Measurements from ENCODE around the gene RUBCNL.

The RUBCNL gene

DNA sequence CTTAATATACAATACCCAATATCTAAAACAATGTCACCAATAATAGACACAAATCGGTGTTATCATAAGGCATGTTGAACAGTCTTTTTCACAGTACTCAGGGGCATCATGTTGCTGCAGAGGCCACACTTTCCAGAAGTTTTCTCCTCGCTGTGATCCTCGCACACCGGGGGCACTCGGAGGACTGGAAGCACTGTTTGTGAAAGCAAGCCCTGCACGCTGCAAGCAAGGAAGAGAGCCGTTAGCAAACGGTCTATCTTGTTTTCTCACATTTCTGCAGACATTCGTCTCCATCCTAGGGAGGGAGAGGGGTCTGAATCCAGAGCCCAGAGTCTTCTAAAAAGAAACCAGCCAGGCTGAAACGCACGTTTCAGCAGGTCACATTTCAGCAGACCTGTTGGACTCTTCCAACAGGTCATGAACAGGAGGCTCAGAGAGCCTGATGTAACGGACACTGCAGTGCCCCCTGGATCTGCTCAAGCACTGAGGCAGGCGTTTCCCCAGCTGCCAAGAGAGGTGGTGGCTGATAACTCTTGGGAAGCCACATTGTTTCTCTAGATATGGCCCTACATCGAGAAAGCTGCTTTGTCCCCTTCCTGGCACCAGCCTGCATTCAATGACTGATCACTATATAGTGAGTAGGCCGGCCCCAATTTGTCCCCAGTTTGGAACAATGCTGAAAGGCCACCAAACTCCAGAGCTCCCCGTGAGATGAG is 43.6 kb downstream of the RUBCNL start:
- ChIA-PET POLR2A (ENCODE audit: low non-redundant PET) (no interaction called here), CTCF (no interaction called here)
- no peak overlapping the region for H3K27ac ChIP-seq
- DNase-seq (ENCODE audit: low spot score), result no peak
- TF ChIP-seq, protein P1, sequence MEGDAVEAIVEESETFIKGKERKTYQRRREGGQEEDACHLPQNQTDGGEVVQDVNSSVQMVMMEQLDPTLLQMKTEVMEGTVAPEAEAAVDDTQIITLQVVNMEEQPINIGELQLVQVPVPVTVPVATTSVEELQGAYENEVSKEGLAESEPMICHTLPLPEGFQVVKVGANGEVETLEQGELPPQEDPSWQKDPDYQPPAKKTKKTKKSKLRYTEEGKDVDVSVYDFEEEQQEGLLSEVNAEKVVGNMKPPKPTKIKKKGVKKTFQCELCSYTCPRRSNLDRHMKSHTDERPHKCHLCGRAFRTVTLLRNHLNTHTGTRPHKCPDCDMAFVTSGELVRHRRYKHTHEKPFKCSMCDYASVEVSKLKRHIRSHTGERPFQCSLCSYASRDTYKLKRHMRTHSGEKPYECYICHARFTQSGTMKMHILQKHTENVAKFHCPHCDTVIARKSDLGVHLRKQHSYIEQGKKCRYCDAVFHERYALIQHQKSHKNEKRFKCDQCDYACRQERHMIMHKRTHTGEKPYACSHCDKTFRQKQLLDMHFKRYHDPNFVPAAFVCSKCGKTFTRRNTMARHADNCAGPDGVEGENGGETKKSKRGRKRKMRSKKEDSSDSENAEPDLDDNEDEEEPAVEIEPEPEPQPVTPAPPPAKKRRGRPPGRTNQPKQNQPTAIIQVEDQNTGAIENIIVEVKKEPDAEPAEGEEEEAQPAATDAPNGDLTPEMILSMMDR (conservative IDR thresholded peaks at IDR 0.05; ENCODE audit: low read depth), result no peak

DNA sequence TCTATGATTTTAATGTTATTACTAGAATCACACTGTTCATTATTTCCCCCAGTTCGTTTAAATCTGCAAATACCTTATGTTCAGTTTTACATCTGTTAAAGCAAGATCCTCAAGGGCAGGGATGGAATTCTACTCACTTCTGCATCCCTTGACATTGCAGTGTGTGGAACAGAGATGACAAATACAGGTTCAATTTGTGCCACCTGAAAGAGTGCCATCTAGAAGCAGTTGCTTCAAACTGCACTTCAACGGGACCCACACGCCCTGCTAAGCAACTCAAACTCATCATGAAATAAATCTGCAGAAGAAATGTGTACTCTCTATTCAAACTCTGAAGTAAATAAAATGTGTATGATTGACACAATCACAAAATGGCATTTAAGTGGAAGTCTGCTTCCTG is 44.5 kb downstream of the RUBCNL start:
- no peak for DNase-seq (ENCODE audit: low spot score)
- ChIA-PET CTCF (no interaction called here), POLR2A (ENCODE audit: low non-redundant PET) (no interaction called here)
- TF ChIP-seq, protein P1 (conservative IDR thresholded peaks at IDR 0.05; ENCODE audit: low read depth), result no peak
- H3K27ac ChIP-seq, result no peak overlapping the region

DNA sequence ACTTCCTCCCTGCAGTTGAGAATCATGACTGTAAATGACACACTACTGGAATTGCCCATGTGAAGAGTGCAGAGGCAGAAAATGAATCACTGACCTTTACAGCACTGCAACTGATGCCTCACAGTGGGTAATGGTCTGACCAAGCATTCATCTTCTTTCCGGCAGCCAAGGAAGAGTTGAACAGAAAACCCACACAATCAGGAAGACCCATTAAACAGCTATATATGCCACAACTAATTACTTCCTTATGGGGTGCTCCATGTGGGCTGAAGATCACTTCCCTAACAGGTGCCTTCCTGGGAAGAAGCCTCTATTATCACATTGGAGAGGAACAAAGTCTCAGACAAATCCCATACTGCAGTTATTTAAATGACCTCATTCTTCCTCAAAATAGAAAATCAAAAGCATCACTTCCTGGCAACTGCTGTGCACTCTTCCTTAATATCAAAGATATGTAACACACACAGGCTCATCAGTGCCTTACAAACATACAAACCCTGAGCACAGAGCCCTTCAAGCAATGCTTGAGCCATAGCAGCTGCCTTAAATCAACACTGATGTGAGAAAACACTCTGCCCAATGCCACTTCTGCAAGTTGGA is 45.8 kb downstream of the RUBCNL start:
- H3K27ac ChIP-seq, result no peak overlapping the region
- no peak for DNase-seq (ENCODE audit: low spot score)
- POLR2A ChIA-PET (ENCODE audit: low non-redundant PET), result no interaction called here

DNA sequence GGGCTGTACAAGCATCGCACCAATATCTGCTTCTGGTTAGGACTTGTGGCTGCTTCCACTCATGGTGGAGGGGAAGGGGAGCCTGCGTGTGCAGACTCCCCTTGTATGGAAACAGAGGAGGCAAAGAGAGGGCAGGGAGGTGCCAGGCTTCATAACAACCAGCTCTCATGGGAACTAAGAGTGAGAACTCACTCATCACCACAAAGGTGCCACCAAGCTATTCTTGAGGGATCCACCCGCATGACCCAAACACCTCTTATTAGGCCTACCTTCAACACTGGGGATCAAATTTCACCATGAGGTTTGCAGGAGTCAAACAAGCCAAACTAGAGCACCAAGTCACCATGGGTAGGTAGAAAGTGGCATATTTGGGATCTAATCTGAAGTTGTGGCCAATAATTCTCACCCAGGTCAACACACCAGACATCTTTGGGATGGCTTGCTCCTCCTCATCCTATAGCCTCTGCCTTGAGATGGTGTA is 46.4 kb downstream of the RUBCNL start:
- CTCF ChIA-PET, result no interaction called here
- no peak overlapping the region for H3K27ac ChIP-seq
- DNase-seq (ENCODE audit: low spot score), result no peak
- TF ChIP-seq, protein P1 (conservative IDR thresholded peaks at IDR 0.05; ENCODE audit: low read depth), result no peak
- POLR2A ChIA-PET (ENCODE audit: low non-redundant PET), result no interaction called here

More for the DNA sequence above, 45.8 kb downstream of the RUBCNL start:
- TF ChIP-seq, protein P1 (conservative IDR thresholded peaks at IDR 0.05; ENCODE audit: low read depth), result no peak
- CTCF ChIA-PET, result no interaction called here

DNA sequence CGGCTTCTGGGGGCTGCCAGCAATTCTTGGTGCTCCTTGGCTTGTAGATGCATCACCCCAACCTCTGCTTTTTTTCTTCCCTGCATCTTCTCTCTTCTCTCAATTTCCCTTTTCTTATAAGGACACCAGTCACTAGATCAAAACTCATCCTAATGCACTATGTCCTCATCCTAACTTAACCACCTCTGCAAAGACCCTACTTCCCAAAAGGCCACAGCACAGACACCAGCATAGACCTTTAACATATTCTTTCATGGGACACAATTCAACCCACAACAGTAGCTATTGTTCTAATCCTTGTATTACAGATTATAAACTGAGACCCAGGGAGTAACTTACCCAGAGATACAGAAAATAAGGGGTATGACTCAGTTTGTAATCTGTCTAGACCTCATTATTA is 47.0 kb downstream of the RUBCNL start:
- TF ChIP-seq, protein P1 (conservative IDR thresholded peaks at IDR 0.05; ENCODE audit: low read depth), result no peak
- H3K27ac ChIP-seq, result no peak overlapping the region
- CTCF ChIA-PET, result no interaction called here
- POLR2A ChIA-PET (ENCODE audit: low non-redundant PET), result no interaction called here
- DNase-seq (ENCODE audit: low spot score), result no peak

DNA sequence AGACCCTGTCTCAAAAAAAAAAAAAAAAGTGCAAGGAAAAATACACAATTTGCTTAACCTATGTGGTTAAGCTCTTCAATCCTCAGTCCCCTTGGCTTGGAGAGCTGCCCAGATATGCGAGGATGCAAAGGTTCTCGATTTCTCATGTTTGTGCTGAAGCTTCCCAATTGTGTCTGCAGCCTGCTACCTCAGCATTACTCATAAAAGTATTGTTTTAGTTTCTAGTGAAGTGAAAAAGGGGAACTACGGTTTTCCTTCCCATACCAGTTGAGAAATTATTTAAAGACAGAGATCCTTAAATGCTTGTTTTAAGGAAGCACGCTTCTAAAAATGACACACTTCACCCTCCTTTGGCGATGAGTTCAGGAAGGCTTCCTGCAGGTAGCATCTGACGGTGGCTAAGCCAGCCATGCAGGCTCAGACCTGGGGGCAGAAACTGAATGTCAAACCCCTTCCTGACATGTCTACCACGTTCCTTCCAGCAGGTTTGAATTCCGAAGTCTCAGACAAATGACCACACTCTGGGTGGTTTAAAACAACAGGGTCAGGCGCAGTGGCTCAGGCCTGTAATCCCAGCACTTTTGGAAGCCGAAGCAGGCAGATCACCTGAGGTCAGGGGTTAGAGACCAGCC is 47.9 kb downstream of the RUBCNL start:
- H3K27ac ChIP-seq, result no peak overlapping the region
- CTCF ChIA-PET, result interaction anchor here (0.6 to 0.7 kb wide), 2 partner anchors 111 to 263 kb away, joined by 3 to 4 read pairs; no protein-coding TSS in a partner anchor
- POLR2A ChIA-PET (ENCODE audit: low non-redundant PET), result no interaction called here
- TF ChIP-seq, protein P1 (conservative IDR thresholded peaks at IDR 0.05; ENCODE audit: low read depth), result no peak
- no peak for DNase-seq (ENCODE audit: low spot score)
